ENCODE measurements around the gene ATP1B2. TPM values are rescaled to one million over a fixed set of nuclear protein-coding genes. Genes with fewer than 3 reads are reported as not detected.

ATP1B2 gene
- 2.4 and 3.0 TPM in 2 replicates for total RNA-seq
- long read RNA-seq = 0 reads

GRCh38 chr17:7650509-7651096, at the start of gene ATP1B2:
TSS of gene ATP1B2 (plus strand) at chr17:7650926. CDS start at chr17:7651519, 593 bp downstream.
- no peak for TF ChIP-seq CTCF (IDR thresholded peaks at IDR 0.05)
- DNase-seq (ENCODE audit: extremely low spot score, unreplicated experiment) = no peak
- Mint-ChIP-seq H3K4me3 (ENCODE audit: unreplicated experiment) (peak within 1 kb of the TSS; percentile 78), H3K4me1 (ENCODE audit: unreplicated experiment) (peaks cover 16% of the 10 kb centered on the region), H3K9me3 (ENCODE audit: unreplicated experiment) (no peaks in the 10 kb centered on the region), H3K27ac (ENCODE audit: unreplicated experiment) (no peak within 1 kb of the TSS), H3K36me3 (ENCODE audit: unreplicated experiment) (no peaks in the 10 kb centered on the region), H3K27me3 (ENCODE audit: unreplicated experiment) (peaks cover 47% of the 10 kb centered on the region)

- no peak overlapping the region for H3K27ac Mint-ChIP-seq (ENCODE audit: unreplicated experiment)
- no peaks in the 10 kb centered on the region for H3K27me3 Mint-ChIP-seq (ENCODE audit: unreplicated experiment)
- peaks cover 16% of the 10 kb centered on the region for H3K4me1 Mint-ChIP-seq (ENCODE audit: unreplicated experiment)
- H3K36me3 Mint-ChIP-seq (ENCODE audit: unreplicated experiment) = peaks cover 42% of the 10 kb centered on the region
- no peak for TF ChIP-seq CTCF (IDR thresholded peaks at IDR 0.05)
- DNase-seq (ENCODE audit: extremely low spot score, unreplicated experiment) = no peak
- no peaks in the 10 kb centered on the region for H3K9me3 Mint-ChIP-seq (ENCODE audit: unreplicated experiment)
- no peak overlapping the region for H3K4me3 Mint-ChIP-seq (ENCODE audit: unreplicated experiment)
These were observed 44.4 kb upstream of the ATP1B2 start for GRCh38 chr17:7606280-7606679.

GRCh38 chr17:7610641-7611040, 40.1 kb upstream of the ATP1B2 start:
- Mint-ChIP-seq H3K27me3 (ENCODE audit: unreplicated experiment) (no peaks in the 10 kb centered on the region), H3K4me3 (ENCODE audit: unreplicated experiment) (no peak overlapping the region), H3K9me3 (ENCODE audit: unreplicated experiment) (no peaks in the 10 kb centered on the region), H3K27ac (ENCODE audit: unreplicated experiment) (peak overlapping the region; percentile 14), H3K36me3 (ENCODE audit: unreplicated experiment) (peaks cover 19% of the 10 kb centered on the region), H3K4me1 (ENCODE audit: unreplicated experiment) (peaks cover 44% of the 10 kb centered on the region)
- no peak for DNase-seq (ENCODE audit: extremely low spot score, unreplicated experiment)
- TF ChIP-seq CTCF (IDR thresholded peaks at IDR 0.05) = no peak

- no peak for DNase-seq (ENCODE audit: extremely low spot score, unreplicated experiment)
- TF ChIP-seq CTCF (IDR thresholded peaks at IDR 0.05) = no peak
- Mint-ChIP-seq H3K9me3 (ENCODE audit: unreplicated experiment) (no peaks in the 10 kb centered on the region), H3K4me3 (ENCODE audit: unreplicated experiment) (peak overlapping the region; percentile 82), H3K27me3 (ENCODE audit: unreplicated experiment) (no peaks in the 10 kb centered on the region), H3K27ac (ENCODE audit: unreplicated experiment) (peak overlapping the region; percentile 64), H3K36me3 (ENCODE audit: unreplicated experiment) (peaks cover 11% of the 10 kb centered on the region), H3K4me1 (ENCODE audit: unreplicated experiment) (peaks cover 42% of the 10 kb centered on the region)
These were observed 39.0 kb upstream of the ATP1B2 start for GRCh38 chr17:7611635-7612293.

GRCh38 chr17:7612294-7612640, 38.5 kb upstream of the ATP1B2 start:
- Mint-ChIP-seq H3K4me3 (ENCODE audit: unreplicated experiment) (peak overlapping the region; percentile 82), H3K4me1 (ENCODE audit: unreplicated experiment) (peaks cover 42% of the 10 kb centered on the region), H3K27ac (ENCODE audit: unreplicated experiment) (peak overlapping the region; percentile 64), H3K27me3 (ENCODE audit: unreplicated experiment) (no peaks in the 10 kb centered on the region), H3K9me3 (ENCODE audit: unreplicated experiment) (no peaks in the 10 kb centered on the region), H3K36me3 (ENCODE audit: unreplicated experiment) (peaks cover 11% of the 10 kb centered on the region)
- no peak for DNase-seq (ENCODE audit: extremely low spot score, unreplicated experiment)
- no peak for TF ChIP-seq CTCF (IDR thresholded peaks at IDR 0.05)

All from osteocyte (in vitro differentiated cells).